HTR-8/SVneo (cell line): ENCODE results near the gene LMOD1.
"Not testable (repeated sequence)": the region's sequence is repeated elsewhere in the genome, so short reads cannot be mapped to it uniquely, and the experiment has no call there.

Experiments used
- DNase-seq: peaks from one replicate; pipeline ENCODE4 v3.0.0; 2011; ENCODE audit warnings: low spot score, mixed read lengths; ENCODE audit not compliant: insufficient read length
- FAIRE-seq: peaks from 2 replicates; lab custom pipeline; 2011; peaks lifted over from hg19 to GRCh38; lab: Jason Lieb, UNC

LMOD1 gene

DNA sequence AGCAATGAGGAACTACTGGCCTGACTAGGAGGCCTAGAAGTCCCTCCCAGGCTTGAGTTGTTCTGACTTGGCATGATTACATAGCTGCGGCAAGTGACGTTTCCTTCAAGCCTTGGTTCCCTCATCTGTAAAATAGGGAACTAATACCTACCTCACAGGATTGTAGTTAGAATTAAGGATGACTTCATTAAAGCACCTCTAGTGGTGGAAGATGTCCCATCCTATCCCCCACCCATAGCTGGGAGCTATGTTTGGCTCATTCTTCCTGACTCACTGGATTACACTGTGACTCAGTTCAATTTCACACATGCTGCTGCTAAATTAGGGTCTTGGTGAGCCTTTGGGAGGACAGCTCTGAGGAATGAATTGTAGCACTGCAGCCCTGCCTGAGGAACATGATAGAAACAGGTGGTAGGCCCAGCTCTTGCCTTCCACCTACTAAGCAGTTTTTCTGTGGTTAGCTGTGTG lies 63.6 kb downstream of the LMOD1 start:
- peak; percentile 54 for DNase-seq
- FAIRE-seq: peak; percentile 77

DNA sequence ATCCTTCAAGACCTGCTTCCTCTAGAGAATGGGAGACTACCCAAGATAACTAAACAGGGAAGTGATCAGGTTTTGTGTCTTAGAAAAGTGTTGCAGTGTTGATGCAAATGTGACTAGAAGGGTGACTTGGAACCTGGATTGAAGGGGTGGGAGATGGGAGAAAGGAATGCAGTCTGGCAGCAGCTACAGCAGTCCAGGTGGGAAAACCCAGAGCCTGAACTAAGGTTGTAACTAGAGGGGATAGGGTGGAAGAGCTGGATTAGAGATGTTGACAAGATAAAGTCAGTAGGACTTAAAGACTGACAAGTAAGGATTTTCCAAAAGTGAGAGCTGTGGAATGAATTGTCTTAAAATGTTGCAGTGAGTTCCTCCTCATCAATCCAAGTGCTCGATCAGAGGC lies 64.7 kb downstream of the LMOD1 start:
- FAIRE-seq (no peak), DNase-seq (no peak)

DNA sequence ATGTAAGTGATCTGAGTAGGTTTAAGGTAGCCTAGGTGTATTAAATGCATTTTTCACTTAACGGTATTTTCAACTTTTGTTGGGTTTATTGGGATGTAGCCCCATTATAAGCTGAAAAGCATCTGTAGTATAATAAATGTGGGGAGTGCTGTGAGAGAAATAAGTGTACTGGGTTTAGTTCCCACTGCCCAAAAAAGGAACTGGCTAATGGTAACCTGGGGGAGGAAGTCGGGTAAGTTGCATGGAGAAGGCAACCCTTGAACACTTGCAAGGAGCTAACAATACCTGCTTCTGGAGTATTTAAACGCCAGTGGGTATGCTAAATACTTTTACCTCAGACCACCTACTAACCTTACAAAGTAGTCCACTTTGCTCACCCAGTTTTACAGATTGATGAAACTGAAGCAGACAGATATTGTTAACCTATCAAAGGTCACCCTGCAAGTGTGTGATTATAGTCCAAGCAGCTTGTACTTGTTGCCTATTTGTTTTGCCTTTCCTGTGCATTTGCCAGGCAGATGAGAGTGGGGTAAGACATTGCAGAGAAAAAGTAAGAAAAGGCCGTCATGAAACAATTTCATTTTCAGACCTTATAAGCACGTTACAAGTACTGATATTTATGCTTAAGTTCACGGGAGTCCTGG lies 65.3 kb downstream of the LMOD1 start:
- DNase-seq (no peak), FAIRE-seq (no peak)

DNA sequence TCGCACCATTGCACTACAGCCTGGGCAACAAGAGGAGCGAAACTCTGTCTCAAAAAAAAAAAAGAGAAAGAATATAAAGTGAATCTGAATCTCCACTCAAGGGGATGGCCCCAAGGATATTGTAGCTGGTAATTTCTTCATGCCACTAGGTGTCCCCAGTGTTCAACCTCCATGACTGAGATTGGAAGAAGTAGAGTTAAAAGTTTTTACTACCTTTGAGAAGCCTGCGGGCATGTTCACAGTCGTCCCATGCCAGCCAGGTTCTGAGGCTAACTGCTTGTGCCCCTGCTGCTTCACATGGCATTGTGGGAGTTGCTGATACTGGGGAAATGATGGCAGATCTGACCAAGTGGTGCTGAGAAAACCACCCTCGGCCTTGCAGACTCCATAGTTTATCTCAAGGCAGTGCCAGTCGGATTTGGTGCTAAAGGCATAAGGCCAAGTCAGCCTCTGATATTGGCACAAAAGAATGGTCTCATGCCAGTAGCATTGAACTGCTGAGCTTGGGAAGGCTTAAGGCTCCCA lies 68.4 kb downstream of the LMOD1 start:
- no peak for FAIRE-seq
- peak; percentile 54 for DNase-seq

DNA sequence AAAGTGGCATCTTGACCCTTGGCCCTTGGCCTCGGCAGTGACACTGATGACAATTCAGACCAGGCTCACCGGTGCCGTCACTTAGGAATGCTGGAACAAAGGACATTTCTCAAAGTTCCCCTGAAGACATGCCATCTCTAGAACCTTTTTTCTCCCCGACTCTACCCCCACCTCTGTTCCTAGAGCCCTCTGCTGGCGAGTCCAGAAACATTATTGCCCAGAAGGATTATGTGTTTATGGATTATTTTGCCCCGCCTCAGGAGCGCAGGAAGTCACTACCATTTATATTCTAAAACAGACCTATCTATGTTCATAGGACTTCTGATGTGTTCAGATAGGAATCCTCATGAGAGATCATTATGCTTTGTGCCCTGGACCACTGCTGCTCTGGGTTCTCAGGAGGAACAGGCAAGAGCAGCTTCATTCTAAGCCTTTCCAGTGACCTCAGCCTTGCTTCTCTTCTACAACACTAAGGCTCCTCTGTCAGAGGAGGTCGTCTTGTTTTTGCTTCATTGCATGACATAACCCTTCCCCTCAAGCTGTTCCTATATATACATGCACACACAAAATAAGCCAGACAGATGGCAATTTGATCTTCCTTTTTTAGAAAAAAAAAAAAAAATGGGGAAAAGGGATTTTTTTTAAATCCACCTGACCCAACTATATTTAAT lies 70.1 kb downstream of the LMOD1 start:
- no peak for DNase-seq
- FAIRE-seq: no peak

DNA sequence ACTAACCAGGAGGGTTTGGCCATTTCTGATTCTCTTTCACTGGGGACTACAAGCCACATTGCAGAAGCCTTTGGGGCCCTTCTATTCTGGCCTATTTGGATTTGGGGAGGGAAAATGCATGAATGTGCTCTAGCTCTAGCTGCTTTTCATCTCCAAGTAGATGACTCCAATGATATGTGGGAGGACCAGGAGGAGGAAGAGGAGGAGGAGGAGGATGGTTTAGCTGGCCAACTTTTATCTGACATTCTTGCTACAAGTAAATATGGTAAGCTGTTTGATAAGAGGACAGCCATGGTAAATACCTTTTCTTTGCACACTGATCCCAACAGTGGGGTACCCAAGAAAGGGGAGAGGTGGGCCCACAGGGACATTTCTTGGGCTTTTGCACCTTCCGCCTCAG lies 71.7 kb downstream of the LMOD1 start:
- FAIRE-seq: no peak
- DNase-seq: no peak

DNA sequence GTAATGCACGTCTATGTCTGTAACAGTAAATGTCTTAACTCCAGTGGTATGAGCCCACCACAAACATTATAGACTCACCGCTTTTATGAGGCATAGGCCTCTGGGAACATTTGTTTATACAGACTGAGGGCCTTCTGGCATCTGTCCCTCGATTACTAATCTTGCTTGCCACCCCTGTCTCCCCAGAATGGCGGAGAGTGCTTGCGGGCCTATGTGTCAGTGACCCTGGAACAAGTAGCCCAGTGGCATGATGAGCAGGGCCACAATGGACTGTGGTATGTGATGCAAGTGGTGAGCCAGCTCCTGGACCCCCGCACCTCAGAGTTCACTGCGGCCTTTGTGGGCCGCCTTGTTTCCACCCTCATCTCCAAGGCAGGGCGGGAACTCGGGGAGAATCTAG lies 76.0 kb downstream of the LMOD1 start:
- no peak for FAIRE-seq

DNA sequence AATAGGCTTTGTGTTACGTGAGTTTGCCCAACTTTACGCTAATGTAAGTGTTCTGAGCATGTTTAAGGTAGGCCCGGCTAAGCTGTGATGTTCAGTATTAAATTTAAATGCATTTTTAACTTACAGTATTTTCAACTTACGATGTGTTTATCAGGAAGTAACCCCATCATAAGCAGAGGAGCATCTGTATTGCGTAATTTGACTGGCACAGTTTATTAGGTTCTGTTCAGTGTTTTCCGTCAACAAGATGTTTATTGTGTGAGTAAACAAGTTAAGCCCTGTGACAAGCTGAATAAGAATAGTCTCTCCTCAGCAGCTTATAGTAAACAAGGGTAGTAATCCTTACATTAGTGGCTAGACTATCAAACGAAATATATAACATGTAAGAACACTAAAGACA lies 84.9 kb downstream of the LMOD1 start:
- no peak for DNase-seq
- FAIRE-seq: no peak

More for the DNA sequence above, 76.0 kb downstream of the LMOD1 start:
- DNase-seq: no peak

DNA sequence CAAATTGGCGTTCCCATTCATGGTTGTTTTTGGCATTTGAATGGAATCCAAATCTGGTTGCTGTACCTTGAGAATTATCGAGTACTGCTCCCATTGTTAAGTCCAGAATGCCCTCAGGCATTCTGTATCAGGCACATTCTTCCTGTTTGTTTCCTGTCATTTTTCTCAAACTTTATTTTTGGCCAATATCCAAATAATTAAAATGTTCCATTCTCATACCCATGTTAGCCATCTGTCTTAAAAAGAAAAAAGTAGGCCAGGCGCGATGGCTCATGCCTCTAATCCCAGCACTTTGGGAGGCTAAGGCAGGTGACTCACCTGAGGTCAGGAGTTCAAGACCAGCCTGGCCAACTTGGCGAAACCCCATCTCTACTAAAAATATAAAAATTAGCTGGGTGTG lies 86.9 kb downstream of the LMOD1 start:
- FAIRE-seq: no peak
- no peak for DNase-seq

DNA sequence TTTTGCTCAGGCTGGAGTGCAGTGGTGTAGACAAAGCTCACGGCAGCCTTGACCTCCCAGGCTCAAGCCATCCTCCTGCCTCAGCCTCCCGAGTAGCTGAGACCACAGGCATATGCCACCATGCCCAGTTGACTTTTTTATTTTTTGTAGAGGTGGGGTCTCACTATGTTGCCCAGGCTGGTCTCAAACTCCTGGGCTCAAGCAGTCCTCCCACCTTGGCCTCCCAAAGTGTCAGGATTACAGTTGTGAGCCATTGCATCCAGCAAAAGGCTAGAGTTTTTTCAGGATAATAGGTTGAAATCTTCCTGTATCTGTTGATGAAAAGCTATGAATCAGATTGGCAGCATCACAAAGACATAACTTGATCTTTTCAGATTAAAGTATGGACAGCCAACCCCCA lies 89.6 kb downstream of the LMOD1 start:
- not testable (repeated sequence) for FAIRE-seq, DNase-seq

DNA sequence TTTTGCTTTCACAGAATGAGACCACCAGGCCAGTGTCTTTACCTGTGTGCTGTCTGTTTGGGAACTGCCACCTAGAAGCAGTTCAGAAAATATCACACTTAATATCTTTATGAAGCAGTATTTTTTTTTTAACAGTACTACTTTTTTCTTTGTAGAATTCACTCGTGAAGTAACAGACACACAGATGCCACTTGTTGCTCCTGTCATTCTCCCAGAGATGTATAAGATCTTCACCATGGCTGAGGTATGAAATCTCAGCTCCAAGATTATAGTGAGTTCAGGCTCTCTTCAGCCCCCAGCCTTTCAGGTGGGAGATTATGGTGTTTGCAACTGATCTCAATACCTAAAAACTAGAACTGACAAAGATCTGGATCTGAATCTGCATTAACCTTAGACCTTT lies 94.4 kb downstream of the LMOD1 start:
- FAIRE-seq: no peak
- DNase-seq: no peak

DNA sequence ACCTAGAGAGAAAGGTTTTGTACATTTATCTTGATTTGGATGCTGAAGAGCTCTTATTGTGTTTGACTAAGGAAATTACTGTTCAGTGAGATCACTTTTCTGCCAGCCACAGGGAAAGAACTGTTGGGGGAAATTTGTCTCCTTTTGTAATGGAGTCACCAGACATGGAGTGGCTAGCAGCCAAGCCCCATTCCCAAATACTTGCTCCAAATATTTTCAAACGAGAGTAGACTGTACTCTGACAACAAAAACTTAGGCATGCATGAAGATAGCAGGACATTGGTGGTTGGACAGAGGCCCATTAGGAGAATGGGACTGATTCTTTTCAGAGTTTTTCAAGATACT lies 96.3 kb downstream of the LMOD1 start:
- DNase-seq: no peak
- FAIRE-seq: no peak

DNA sequence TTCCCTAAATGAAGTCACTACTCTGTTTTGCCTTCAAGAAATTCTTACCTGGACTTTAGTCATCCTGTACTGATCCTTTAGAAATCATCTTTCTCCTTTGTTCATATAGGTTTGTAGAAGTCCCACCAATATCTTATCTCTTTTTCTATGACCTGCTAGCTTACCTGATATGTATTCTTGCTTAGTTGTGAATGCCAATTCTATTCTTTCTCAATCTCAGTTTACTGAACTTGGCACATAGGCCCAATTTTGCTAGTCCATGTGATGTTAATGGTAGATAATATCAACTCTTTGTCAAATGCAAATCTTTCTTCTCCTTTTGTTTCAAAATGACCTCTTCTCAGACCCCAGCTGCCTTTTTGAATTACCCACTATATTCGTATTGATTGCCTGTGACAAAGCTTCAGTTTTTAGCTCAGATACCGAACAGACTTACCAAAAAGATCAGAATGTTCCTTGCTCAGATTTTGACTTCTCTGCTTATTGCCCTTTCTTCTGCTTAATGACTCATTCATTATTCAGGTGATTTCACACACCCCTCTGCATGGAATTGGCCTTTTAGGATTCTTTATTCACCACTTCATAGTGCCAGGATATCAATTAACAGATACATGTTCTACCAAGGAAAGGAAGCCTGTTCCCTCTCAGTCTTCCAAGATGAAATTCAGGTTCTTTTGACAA lies 96.8 kb downstream of the LMOD1 start:
- FAIRE-seq: no peak

DNA sequence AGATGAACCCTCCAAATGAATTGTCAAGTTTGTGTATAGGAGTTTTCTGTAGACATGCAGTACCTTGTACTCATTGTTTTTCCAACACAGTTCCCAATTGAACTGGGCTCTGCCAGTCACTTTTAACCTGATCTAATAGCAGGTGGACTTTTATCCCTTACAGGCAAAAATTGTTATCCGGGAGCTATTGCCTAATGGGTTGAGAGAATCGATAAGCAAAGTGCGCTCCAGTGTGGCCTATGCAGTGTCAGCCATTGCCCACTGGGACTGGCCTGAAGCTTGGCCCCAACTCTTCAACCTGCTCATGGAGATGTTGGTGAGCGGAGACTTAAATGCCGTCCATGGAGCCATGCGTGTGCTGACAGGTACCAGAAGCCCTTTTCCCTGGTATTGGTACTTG lies 98.1 kb downstream of the LMOD1 start:
- DNase-seq: no peak
- no peak for FAIRE-seq

More for the DNA sequence above, 96.8 kb downstream of the LMOD1 start:
- DNase-seq: no peak

DNA sequence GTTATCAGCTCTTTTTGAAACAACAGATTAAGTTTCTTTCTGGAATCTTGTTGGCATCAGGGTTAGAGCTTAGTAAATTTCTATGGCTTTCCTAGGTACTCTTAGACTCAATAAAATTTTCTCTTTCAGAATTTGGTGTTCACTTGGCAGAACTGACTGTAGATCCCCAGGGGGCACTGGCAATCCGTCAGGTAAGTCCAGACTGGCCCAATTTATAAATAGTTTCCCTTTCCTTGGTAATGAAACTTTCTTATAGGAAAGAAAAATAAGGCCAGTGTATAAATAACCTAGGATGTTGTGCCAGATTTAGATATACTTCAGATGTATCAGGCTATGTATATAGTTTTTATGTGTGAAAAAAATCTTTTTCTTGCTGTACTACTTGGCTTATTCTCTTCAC lies 99.2 kb downstream of the LMOD1 start:
- FAIRE-seq (no peak), DNase-seq (no peak)
